ENCODE measurements around the gene TRMT1.
"Not testable (repeated sequence)": the region's sequence is repeated elsewhere in the genome, so short reads cannot be mapped to it uniquely, and the experiment has no call there.

Gene TRMT1

GRCh38 chr19:13116282-13117175, at the start of gene TRMT1:
Gene TRMT1 (minus strand): TSS chr19:13116740. CDS start chr19:13116399, 341 bp downstream.
- DNase-seq: peak; percentile 92

- not testable (repeated sequence) for DNase-seq
Observed at GRCh38 chr19:13166151-13166550, 49.6 kb upstream of the TRMT1 start.

GRCh38 chr19:13165162-13165997, 48.8 kb upstream of the TRMT1 start:
- no peak for DNase-seq

GRCh38 chr19:13164343-13165161, 48.0 kb upstream of the TRMT1 start:
- peak; percentile 68 for DNase-seq

GRCh38 chr19:13163609-13164342, 47.2 kb upstream of the TRMT1 start:
- peak; percentile 79 for DNase-seq

- peak; percentile 92 for DNase-seq
Observed at GRCh38 chr19:13162724-13163608, 46.4 kb upstream of the TRMT1 start.

- DNase-seq: no peak
Observed at GRCh38 chr19:13160557-13160956, 44.0 kb upstream of the TRMT1 start.

- DNase-seq: no peak
Observed at GRCh38 chr19:13159713-13160112, 43.2 kb upstream of the TRMT1 start.

- peak; percentile 85 for DNase-seq
Observed at GRCh38 chr19:13155472-13156359, 39.2 kb upstream of the TRMT1 start.

- peak; percentile 87 for DNase-seq
Observed at GRCh38 chr19:13154911-13155471, 38.5 kb upstream of the TRMT1 start.

GRCh38 chr19:13154241-13154778, 37.8 kb upstream of the TRMT1 start:
- peak; percentile 85 for DNase-seq

- peak; percentile 69 for DNase-seq
Observed at GRCh38 chr19:13153569-13154240, 37.2 kb upstream of the TRMT1 start.

- peak; percentile 99 for DNase-seq
Observed at GRCh38 chr19:13152974-13153568, 36.5 kb upstream of the TRMT1 start.

GRCh38 chr19:13152356-13152973, 35.9 kb upstream of the TRMT1 start:
- no peak for DNase-seq

- DNase-seq: peak; percentile 95
Observed at GRCh38 chr19:13151605-13152355, 35.2 kb upstream of the TRMT1 start.

GRCh38 chr19:13150931-13151604, 34.5 kb upstream of the TRMT1 start:
- DNase-seq: no peak

All from activated CD8-positive, alpha-beta memory T cell treated with anti-CD3 and anti-CD28 coated beads, Interleukin-2, amount 50 U/mL, for 48 hours (primary cell).